GM21576 (cell line): ENCODE results near the gene MFSD6L.

ENCODE experiments used
- ATAC-seq: cut with Tn5 transposase; IDR thresholded peaks from one replicate; pipeline ENCODE4 v1.9.1; 2021; ENCODE audit warnings: mild to moderate bottlenecking, moderate library complexity; ENCODE audit not compliant: unreplicated experiment

Gene MFSD6L

GRCh38 chr17:8747742-8748141 lies 51.4 kb downstream of the MFSD6L start:
- no peak for ATAC-seq
